ENCODE results near the gene ARID1B.

GRCh38 chr6:157194110-157194509 lies 416.9 kb downstream of the ARID1B start:
- TF ChIP-seq SIN3A (IDR thresholded peaks at IDR 0.05; ENCODE audit: borderline replicate concordance, insufficient read depth, low read length) (no peak), TAF1 (IDR thresholded peaks at IDR 0.05; ENCODE audit: borderline replicate concordance, insufficient read depth, low read length) (no peak)
